ENCODE results near the gene DHX15. TPM values are rescaled to one million over a fixed set of nuclear protein-coding genes. Genes with fewer than 3 reads are reported as not detected.

The DHX15 gene
- total and polyA plus RNA-seq, 10 of the 15 experiments (the other 5 are each of a cell fraction or from before 2014, with no cell fraction given), result 166 to 269 (median 184) TPM

- Histone ChIP-seq H3K9ac (ENCODE audit: control insufficient read depth, insufficient read depth, low read length) (no peak overlapping the region), H3K79me2 (ENCODE audit: control insufficient read depth, insufficient read depth, low read length) (no peaks in the 10 kb centered on the region), H3K27ac (ENCODE audit: control insufficient read depth, insufficient read depth) (no peak overlapping the region), H3K36me3 (ENCODE audit: control insufficient read depth in 2 of 2, insufficient read depth in 2 of 2, low read length in 1 of 2) (no peaks in the 10 kb centered on the region), H3K4me1 (ENCODE audit: control insufficient read depth, insufficient read depth, low read length) (no peaks in the 10 kb centered on the region), H2AFZ (ENCODE audit: control insufficient read depth, low read depth, low read length) (no peak overlapping the region), H3K27me3 (replicated peaks in 1 of 2; ENCODE audit: control insufficient read depth in 2 of 2, insufficient read depth in 2 of 2, low read length in 1 of 2) (no peaks in the 10 kb centered on the region), H3K9me3 (replicated peaks; ENCODE audit: control insufficient read depth, insufficient read depth, low read length) (no peaks in the 10 kb centered on the region), H3K4me3 (no peak overlapping the region), H4K20me1 (ENCODE audit: control insufficient read depth, insufficient read depth) (no peaks in the 10 kb centered on the region), H3K4me2 (ENCODE audit: control insufficient read depth, insufficient read depth) (no peak overlapping the region)
- CTCF ChIA-PET, result interaction anchor here (1.2 to 3.7 kb wide), 4 partner anchors 197 to 878 kb away, joined by 3 to 51 read pairs (median 4); no protein-coding TSS in a partner anchor
- RAD21 ChIA-PET (ENCODE audit: unreplicated experiment), result interaction anchor here (1.1 to 1.3 kb wide), 2 partner anchors 161 to 195 kb away, joined by 3 to 6 read pairs; no protein-coding TSS in a partner anchor
- WGBS (ENCODE audit: insufficient coverage, insufficient replicate concordance, low lambda C conversion rate, missing lambda C conversion rate), result 32% methylated on average over 2 of the region's 2 CpGs
- intact Hi-C loops (cut with micrococcal nuclease; ENCODE audit: unreplicated experiment) (loop anchor here (5.0 kb wide), 2 partner anchors 492 to 657 kb away; no protein-coding TSS in a partner anchor), in situ Hi-C loops (cut with MboI) (loop anchor here (5.0 kb wide), 1 partner anchor 197 kb away; no protein-coding TSS in a partner anchor)
- DNase-seq (ENCODE audit: low read depth, low spot score) (no peak), ATAC-seq (no peak), FAIRE-seq (no peak)
- BruUV-seq (replicated peaks), result no TSS peak
- SMC1A ChIA-PET (ENCODE audit: uncharacterized antibody, unreplicated experiment), result interaction anchor here (0.9 to 1.4 kb wide), 5 partner anchors 61 to 490 kb away, joined by 3 to 5 read pairs (median 5); no protein-coding TSS in a partner anchor
- POLR2A ChIA-PET, result no interaction called here
- TF ChIP-seq ZNF592 (IDR thresholded peaks at IDR 0.05) (no peak), SP1 (IDR thresholded peaks at IDR 0.05; ENCODE audit: low read depth, low read length) (no peak), CHD2 (IDR thresholded peaks at IDR 0.05; ENCODE audit: borderline replicate concordance, low read depth, low read length) (no peak), HCFC1 (IDR thresholded peaks at IDR 0.05; ENCODE audit: low read length) (no peak), KAT2A (conservative IDR thresholded peaks at IDR 0.05; ENCODE audit: control insufficient read depth, low read depth, low read length) (no peak), RB1 (IDR thresholded peaks at IDR 0.05; ENCODE audit: borderline replicate concordance) (no peak), E2F4 (IDR thresholded peaks at IDR 0.05; ENCODE audit: low read depth, low read length) (no peak), NKRF (conservative IDR thresholded peaks at IDR 0.05) (no peak), GABPA (IDR thresholded peaks at IDR 0.05; ENCODE audit: low read depth) (no peak), CREM (IDR thresholded peaks at IDR 0.05; ENCODE audit: low read depth) (no peak), USF2 (IDR thresholded peaks at IDR 0.05; ENCODE audit: borderline replicate concordance, low read depth, low read length) (no peak), NFIC (IDR thresholded peaks at IDR 0.05; ENCODE audit: low read depth, low read length) (no peak), CREB1 (IDR thresholded peaks at IDR 0.05; ENCODE audit: low read depth) (no peak), STAT1 (conservative IDR thresholded peaks at IDR 0.05) (no peak), TBL1XR1 (IDR thresholded peaks at IDR 0.05; ENCODE audit: low read depth, low read length) (no peak), KDM1A (IDR thresholded peaks at IDR 0.05; ENCODE audit: borderline replicate concordance) (no peak), RBBP5 (conservative IDR thresholded peaks at IDR 0.05) (no peak)
These were observed 94.5 kb downstream of the DHX15 start for GRCh38 chr4:24489870-24490269.
